SU-DHL-6 (cell line): ENCODE data around the gene MPRIP.

Experiments used
- H2AFZ ChIP-seq: fragments of 200-600 bp; sonication (generic); 2 replicates; pipeline ENCODE4 v1.6.1; 2014; ENCODE audit warnings: low read depth, mild to moderate bottlenecking, moderate library complexity, mixed read lengths, antibody characterized with exemption, low read length; ENCODE audit not compliant: severe bottlenecking
- H3F3A ChIP-seq: fragments of 200-600 bp; shearing (Covaris generic); 2 replicates; pipeline ENCODE4 v1.6.0; 2016; ENCODE audit warnings: antibody characterized with exemption, mild to moderate bottlenecking; ENCODE audit not compliant: insufficient read depth
- H3K27ac ChIP-seq: fragments of 200-600 bp; sonication (generic); 2 replicates; pipeline ENCODE4 v1.5.1; 2016; ENCODE audit warnings: low read depth, mild to moderate bottlenecking, low read length, moderate library complexity, mixed read lengths
- H3K27me3 ChIP-seq: fragments of 200-600 bp; sonication (generic), shearing (Covaris generic); 2 replicates; pipeline ENCODE4 v1.6.0; 2014; ENCODE audit warnings: mild to moderate bottlenecking, low read length
- H3K36me3 ChIP-seq: fragments of 200-600 bp; sonication (generic); 2 replicates; pipeline ENCODE4 v1.6.1; 2014; ENCODE audit warnings: mild to moderate bottlenecking, low read length, mixed read lengths
- H3K4me2 ChIP-seq: fragments of 300-600, 200-600 bp; shearing (Covaris generic), sonication (generic); 2 replicates; pipeline ENCODE4 v1.6.0; 2014; ENCODE audit warnings: low read length, low read depth, mild to moderate bottlenecking; ENCODE audit not compliant: poor library complexity, severe bottlenecking
- H3K4me3 ChIP-seq: fragments of 200-600 bp; sonication (generic); 2 replicates; pipeline ENCODE4 v1.5.1; 2014; ENCODE audit warnings: antibody characterized with exemption, low read length, mild to moderate bottlenecking, mixed read lengths; ENCODE audit not compliant: insufficient read depth, poor library complexity, severe bottlenecking
- H3K79me2 ChIP-seq: fragments of 200-600 bp; sonication (generic); 2 replicates; pipeline ENCODE4 v1.6.1; 2014; ENCODE audit warnings: mild to moderate bottlenecking, low read length, moderate library complexity; ENCODE audit not compliant: insufficient read depth
- H3K9ac ChIP-seq: fragments of 200-600 bp; sonication (generic); 2 replicates; pipeline ENCODE4 v1.7.0; 2014; ENCODE audit warnings: mild to moderate bottlenecking, low read length
- H3K9me2 ChIP-seq: fragments of 200-600 bp; sonication (generic); replicated peaks from 2 replicates; pipeline ENCODE4 v1.6.1; 2014; ENCODE audit warnings: low read length; ENCODE audit not compliant: insufficient read depth
- H3K9me3 ChIP-seq: fragments of 200-600 bp; sonication (generic); 2 replicates; pipeline ENCODE4 v1.6.1; 2014; ENCODE audit warnings: low read length, mixed read lengths; ENCODE audit not compliant: insufficient read depth
- H4K20me1 ChIP-seq: fragments of 200-600 bp; sonication (generic); 2 replicates; pipeline ENCODE4 v1.6.1; 2014; ENCODE audit warnings: low read depth, mild to moderate bottlenecking, antibody characterized with exemption, low read length, moderate library complexity, mixed read lengths
- EZH2phosphoT487 ChIP-seq: fragments of 200-600 bp; sonication (generic), shearing (Covaris generic); conservative IDR thresholded peaks from 2 replicates; pipeline ENCODE4 v1.6.1; 2018; ENCODE audit warnings: mild to moderate bottlenecking, antibody characterized with exemption, low read length, moderate library complexity, mixed read lengths
- TF ChIP-seq, protein P1 (sequence below): fragments of 200-600 bp; sonication (generic); IDR thresholded peaks from one replicate; pipeline ENCODE4 v1.5.1; 2017; ENCODE audit warnings: antibody characterized with exemption, mild to moderate bottlenecking, low read length, moderate library complexity; ENCODE audit not compliant: insufficient read depth, poor library complexity, severe bottlenecking

MPRIP gene

DNA sequence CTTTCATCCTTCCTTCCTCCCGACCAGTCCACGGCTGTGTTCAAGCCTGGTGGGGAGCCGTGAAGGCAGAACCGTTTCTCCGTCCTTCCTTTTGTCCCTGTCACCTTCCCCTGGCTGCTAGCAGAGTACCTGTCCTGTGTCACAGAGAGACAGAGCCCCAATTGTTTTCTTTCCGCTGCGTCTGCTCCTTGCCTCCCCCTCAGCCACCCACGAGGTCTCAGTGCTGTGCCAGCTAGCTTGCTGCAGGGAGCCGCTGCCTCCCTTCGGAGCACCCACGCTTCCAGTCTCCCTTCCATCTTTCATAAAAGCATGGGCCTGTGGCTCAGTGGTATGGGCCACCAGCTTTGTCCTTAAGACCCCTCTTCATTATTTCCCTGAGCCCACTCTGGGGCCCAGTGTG, 62.2 kb downstream of the MPRIP start:
- Histone ChIP-seq H3K36me3 (no peaks in the 10 kb centered on the region), H3K9me2 (no peaks in the 10 kb centered on the region), H2AFZ (no peak overlapping the region), H3K4me3 (no peak overlapping the region), H3K27me3 (no peaks in the 10 kb centered on the region), H3K27ac (no peak overlapping the region), H3K79me2 (no peaks in the 10 kb centered on the region), H3K4me2 (no peak overlapping the region), H3K9ac (no peak overlapping the region), H4K20me1 (no peaks in the 10 kb centered on the region), H3F3A (no peaks in the 10 kb centered on the region), H3K9me3 (no peaks in the 10 kb centered on the region)
- no peak for TF ChIP-seq EZH2phosphoT487
- TF ChIP-seq, protein P1, sequence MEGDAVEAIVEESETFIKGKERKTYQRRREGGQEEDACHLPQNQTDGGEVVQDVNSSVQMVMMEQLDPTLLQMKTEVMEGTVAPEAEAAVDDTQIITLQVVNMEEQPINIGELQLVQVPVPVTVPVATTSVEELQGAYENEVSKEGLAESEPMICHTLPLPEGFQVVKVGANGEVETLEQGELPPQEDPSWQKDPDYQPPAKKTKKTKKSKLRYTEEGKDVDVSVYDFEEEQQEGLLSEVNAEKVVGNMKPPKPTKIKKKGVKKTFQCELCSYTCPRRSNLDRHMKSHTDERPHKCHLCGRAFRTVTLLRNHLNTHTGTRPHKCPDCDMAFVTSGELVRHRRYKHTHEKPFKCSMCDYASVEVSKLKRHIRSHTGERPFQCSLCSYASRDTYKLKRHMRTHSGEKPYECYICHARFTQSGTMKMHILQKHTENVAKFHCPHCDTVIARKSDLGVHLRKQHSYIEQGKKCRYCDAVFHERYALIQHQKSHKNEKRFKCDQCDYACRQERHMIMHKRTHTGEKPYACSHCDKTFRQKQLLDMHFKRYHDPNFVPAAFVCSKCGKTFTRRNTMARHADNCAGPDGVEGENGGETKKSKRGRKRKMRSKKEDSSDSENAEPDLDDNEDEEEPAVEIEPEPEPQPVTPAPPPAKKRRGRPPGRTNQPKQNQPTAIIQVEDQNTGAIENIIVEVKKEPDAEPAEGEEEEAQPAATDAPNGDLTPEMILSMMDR = no peak

DNA sequence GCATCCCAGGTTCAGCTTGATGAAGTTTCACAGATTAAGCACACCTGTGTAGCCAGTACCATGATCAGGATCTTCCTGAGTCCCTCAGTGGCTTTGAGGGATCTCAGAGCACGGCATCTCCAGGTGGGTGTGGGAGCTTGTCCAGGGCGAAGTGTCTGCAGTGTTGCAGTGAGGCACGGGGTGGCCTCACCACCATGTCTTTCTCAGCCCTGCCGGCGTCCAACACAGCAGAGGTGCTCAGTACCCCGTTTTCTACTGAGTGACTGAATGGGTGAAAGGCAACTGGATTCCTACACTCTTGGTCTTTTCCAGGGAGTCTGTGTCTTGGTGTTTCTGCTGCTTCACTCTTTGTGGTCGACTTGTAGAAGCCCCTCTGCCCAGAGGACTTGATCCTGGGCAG, 63.7 kb downstream of the MPRIP start:
- no peak overlapping the region for H3K9ac ChIP-seq
- H3K9me3 ChIP-seq = no peaks in the 10 kb centered on the region
- no peaks in the 10 kb centered on the region for H4K20me1 ChIP-seq
- no peak overlapping the region for H3K27ac ChIP-seq
- H3K4me2 ChIP-seq = no peak overlapping the region
- H3F3A ChIP-seq = no peaks in the 10 kb centered on the region
- no peak overlapping the region for H2AFZ ChIP-seq
- no peaks in the 10 kb centered on the region for H3K27me3 ChIP-seq
- no peaks in the 10 kb centered on the region for H3K9me2 ChIP-seq
- H3K4me3 ChIP-seq = no peak overlapping the region
- H3K79me2 ChIP-seq = no peaks in the 10 kb centered on the region
- no peaks in the 10 kb centered on the region for H3K36me3 ChIP-seq
- TF ChIP-seq EZH2phosphoT487 = no peak
- TF ChIP-seq, protein P1 = no peak

DNA sequence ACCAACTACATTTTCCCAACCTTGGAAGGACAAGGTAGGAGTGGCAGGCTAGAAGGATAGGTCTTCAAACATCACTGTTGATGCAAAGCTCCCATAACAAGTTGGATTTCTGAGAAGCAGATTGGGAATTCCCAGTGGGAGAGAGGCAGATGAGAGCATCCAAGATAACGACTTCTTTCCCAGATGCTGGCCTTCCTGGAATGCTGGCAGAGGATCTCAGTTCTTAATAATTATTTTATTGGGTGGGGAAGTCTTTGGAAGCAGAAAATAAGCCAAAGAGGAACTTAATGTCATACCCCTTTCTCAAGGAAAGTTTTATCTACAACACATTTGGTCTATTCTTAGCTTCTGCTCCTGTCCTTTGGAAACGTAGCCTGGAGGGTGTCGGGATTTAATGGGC, 64.5 kb downstream of the MPRIP start:
- Histone ChIP-seq H2AFZ (no peak overlapping the region), H3F3A (no peaks in the 10 kb centered on the region), H3K79me2 (no peaks in the 10 kb centered on the region), H3K27ac (no peak overlapping the region), H3K9ac (no peak overlapping the region), H3K4me2 (no peak overlapping the region), H3K9me3 (no peaks in the 10 kb centered on the region), H3K36me3 (no peaks in the 10 kb centered on the region), H3K9me2 (no peaks in the 10 kb centered on the region), H3K27me3 (no peaks in the 10 kb centered on the region), H4K20me1 (no peaks in the 10 kb centered on the region), H3K4me3 (no peak overlapping the region)
- TF ChIP-seq, protein P1 = no peak
- TF ChIP-seq EZH2phosphoT487 = no peak

DNA sequence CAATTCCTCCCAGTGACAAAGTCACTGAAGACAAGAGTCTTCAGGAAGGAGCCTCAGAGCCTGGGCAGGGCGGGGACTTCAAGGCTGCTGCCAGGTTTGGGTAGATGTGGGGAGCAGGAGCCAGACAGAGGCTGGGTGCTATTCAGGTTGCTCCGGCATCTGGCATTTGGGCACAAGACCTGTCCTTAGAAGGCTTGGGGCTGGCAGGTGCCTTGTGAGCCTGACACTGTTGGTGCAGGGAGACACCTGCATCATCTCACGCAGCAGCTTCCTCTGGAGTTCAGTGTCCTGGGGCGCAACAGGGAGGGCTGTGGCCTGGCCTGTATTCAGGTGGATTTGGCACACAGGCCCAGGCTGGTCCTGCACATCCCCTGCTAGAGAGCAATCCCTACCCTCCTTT, 65.0 kb downstream of the MPRIP start:
- no peaks in the 10 kb centered on the region for H3K9me3 ChIP-seq
- H3K36me3 ChIP-seq = no peaks in the 10 kb centered on the region
- H3K9ac ChIP-seq = no peak overlapping the region
- no peak overlapping the region for H3K4me2 ChIP-seq
- no peaks in the 10 kb centered on the region for H3K27me3 ChIP-seq
- H4K20me1 ChIP-seq = no peaks in the 10 kb centered on the region
- no peaks in the 10 kb centered on the region for H3F3A ChIP-seq
- no peak overlapping the region for H3K4me3 ChIP-seq
- no peaks in the 10 kb centered on the region for H3K9me2 ChIP-seq
- H2AFZ ChIP-seq = no peak overlapping the region
- TF ChIP-seq EZH2phosphoT487 = no peak
- TF ChIP-seq, protein P1 = no peak
- H3K79me2 ChIP-seq = no peaks in the 10 kb centered on the region
- no peak overlapping the region for H3K27ac ChIP-seq
